Activated CD8-positive, alpha-beta T cell treated with anti-CD3 and anti-CD28 coated beads for 36 hours (primary cell): ENCODE data around the gene ASH1L. TPM values are rescaled to one million over a fixed set of nuclear protein-coding genes. Genes with fewer than 3 reads are reported as not detected.
A peak's percentile ranks its signal among the peaks of the same experiment; 100 is the strongest.
"Not testable (repeated sequence)": the region's sequence is repeated elsewhere in the genome, so short reads cannot be mapped to it uniquely, and the experiment has no call there.

Source experiments
- ATAC-seq: fragments of 200-7000 bp; cut with Tn5 transposase; one replicate; pipeline ENCODE4 v1.10.0; 2021; ENCODE audit warnings: mild to moderate bottlenecking, moderate library complexity
- CTCF ChIA-PET: fragments of 350-600 bp; sonication (Branson Sonifier 250); formaldehyde crosslinking; loops from one replicate; lab custom pipeline; 2021; ENCODE audit warnings: antibody characterized with exemption; lab: Charles Lee
- POLR2A ChIA-PET: fragments of 350-600 bp; sonication (Branson Sonifier 250); formaldehyde crosslinking; loops from one replicate; lab custom pipeline; 2021; ENCODE audit warnings: antibody characterized with exemption; lab: Charles Lee
- DNase-seq: peaks from one replicate; pipeline ENCODE4 v3.0.0-alpha.2; 2020
- H3K27ac Mint-ChIP-seq: one replicate; pipeline ENCODE4 v1.8.0; 2021; ENCODE audit warnings: mild to moderate bottlenecking, mixed read lengths
- H3K27me3 Mint-ChIP-seq: one replicate; pipeline ENCODE4 v1.8.0; 2021; ENCODE audit warnings: mixed read lengths
- H3K36me3 Mint-ChIP-seq: one replicate; pipeline ENCODE4 v1.8.0; 2021; ENCODE audit warnings: low read depth, mixed read lengths
- H3K4me1 Mint-ChIP-seq: one replicate; pipeline ENCODE4 v1.8.0; 2021; ENCODE audit warnings: low read depth, mixed read lengths
- H3K4me3 Mint-ChIP-seq: one replicate; pipeline ENCODE4 v1.8.0; 2021; ENCODE audit warnings: mild to moderate bottlenecking, moderate library complexity, mixed read lengths
- H3K9me3 Mint-ChIP-seq: one replicate; pipeline ENCODE4 v1.8.0; 2021; ENCODE audit warnings: mixed read lengths
- CTCF ChIP-seq: fragments of 200-600 bp; IDR thresholded peaks from one replicate; pipeline ENCODE4 v1.8.0; 2022; ENCODE audit warnings: antibody characterized with exemption, mild to moderate bottlenecking
- intact Hi-C: fragments of 100-400 bp; cut with micrococcal nuclease; formaldehyde crosslinking; loops from one replicate; pipeline ENCODE4 v1.10.0; 2022
- total RNA-seq, 2 experiments: library from RNA; stranded (reverse); gene quantifications; one replicate each; pipeline ENCODE4 v1.2.3, GENCODE V29; 2021

The ASH1L gene
- total RNA-seq, 2 experiments from 2014 or later, result 30.3 to 31.6 TPM

- POLR2A ChIA-PET, result no interaction called here
- H3K27ac Mint-ChIP-seq, result peak overlapping the region; percentile 32
Observed at GRCh38 chr1:155499263-155499662, 63.3 kb downstream of the ASH1L start.

DNA sequence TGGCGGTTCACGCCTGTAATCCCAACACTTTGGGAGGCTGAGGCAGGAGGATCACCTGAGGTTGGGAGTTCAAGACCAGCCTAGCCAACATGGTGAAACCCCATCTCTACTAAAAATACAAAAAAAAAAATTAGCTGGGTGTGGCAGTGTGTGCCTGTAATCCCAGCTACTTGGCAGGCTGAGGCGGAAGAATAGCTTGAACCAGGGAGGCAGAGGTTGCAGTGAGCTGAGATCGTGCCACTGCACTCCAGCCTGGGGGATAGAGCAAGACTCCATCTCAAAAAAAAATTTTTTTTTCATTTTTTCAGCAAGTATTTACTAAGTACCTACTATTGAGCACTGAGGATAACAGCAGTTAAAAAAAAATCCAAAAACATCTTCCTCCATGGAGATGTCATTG is 69.0 kb downstream of the ASH1L start:
- H3K9me3 Mint-ChIP-seq, H3K4me3 Mint-ChIP-seq, intact Hi-C loops, H3K27ac Mint-ChIP-seq, DNase-seq, ATAC-seq, H3K27me3 Mint-ChIP-seq, H3K36me3 Mint-ChIP-seq: not testable (repeated sequence)
- POLR2A ChIA-PET, result interaction anchor here (0.7 kb wide), 1 partner anchor 16 kb away, joined by 4 read pairs; no protein-coding TSS in a partner anchor
- H3K4me1 Mint-ChIP-seq, result peaks cover 15% of the 10 kb centered on the region
- CTCF ChIA-PET, result interaction anchor here (1.3 to 1.5 kb wide), 2 partner anchors 9 to 33 kb away, joined by 3 to 4 read pairs; no protein-coding TSS in a partner anchor

More at GRCh38 chr1:155499263-155499662, 63.3 kb downstream of the ASH1L start:
- intact Hi-C loops, result no loop called here
- Mint-ChIP-seq H3K4me1 (peaks cover 34% of the 10 kb centered on the region), H3K36me3 (peaks cover 3% of the 10 kb centered on the region), H3K9me3 (no peaks in the 10 kb centered on the region), H3K27me3 (no peaks in the 10 kb centered on the region), H3K4me3 (no peak overlapping the region)
- TF ChIP-seq CTCF, result no peak
- no peak for DNase-seq
- CTCF ChIA-PET, result no interaction called here
- ATAC-seq, result no peak

DNA sequence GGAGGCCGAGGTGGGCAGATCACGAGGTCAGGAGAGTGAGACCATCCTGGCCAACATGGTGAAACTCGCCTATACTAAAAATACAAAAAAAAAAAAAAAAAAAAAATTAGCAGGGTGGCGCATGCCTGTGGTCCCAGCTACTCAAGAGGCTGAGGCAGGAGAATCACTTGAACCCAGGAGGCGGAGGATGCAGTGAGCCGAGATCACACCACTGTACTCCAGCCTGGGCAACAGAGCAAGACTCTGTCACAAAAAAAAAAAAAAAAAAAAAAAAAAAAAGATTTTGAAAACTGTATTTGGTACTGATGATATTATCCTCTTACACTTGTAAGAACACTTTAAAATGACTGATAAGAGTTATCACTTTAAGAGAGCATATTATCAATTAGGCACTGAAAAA is 74.2 kb downstream of the ASH1L start:
- H3K27ac Mint-ChIP-seq, H3K4me3 Mint-ChIP-seq, DNase-seq, H3K9me3 Mint-ChIP-seq, POLR2A ChIA-PET, H3K27me3 Mint-ChIP-seq, intact Hi-C loops, H3K36me3 Mint-ChIP-seq, CTCF ChIA-PET, H3K4me1 Mint-ChIP-seq, ATAC-seq: not testable (repeated sequence)

- intact Hi-C loops, result no loop called here
- no peak overlapping the region for H3K4me3 Mint-ChIP-seq
- no peak for TF ChIP-seq CTCF
- CTCF ChIA-PET, result no interaction called here
- H3K4me1 Mint-ChIP-seq, result peaks cover 7% of the 10 kb centered on the region
- no peaks in the 10 kb centered on the region for H3K9me3 Mint-ChIP-seq
- no peaks in the 10 kb centered on the region for H3K27me3 Mint-ChIP-seq
- POLR2A ChIA-PET, result interaction anchor here (1.0 kb wide), 1 partner anchor 15 kb away, joined by 3 read pairs; no protein-coding TSS in a partner anchor
- no peak overlapping the region for H3K27ac Mint-ChIP-seq
- peaks cover 4% of the 10 kb centered on the region for H3K36me3 Mint-ChIP-seq
- DNase-seq (no peak), ATAC-seq (no peak)
Observed at GRCh38 chr1:155487541-155487940, 75.1 kb downstream of the ASH1L start.

DNA sequence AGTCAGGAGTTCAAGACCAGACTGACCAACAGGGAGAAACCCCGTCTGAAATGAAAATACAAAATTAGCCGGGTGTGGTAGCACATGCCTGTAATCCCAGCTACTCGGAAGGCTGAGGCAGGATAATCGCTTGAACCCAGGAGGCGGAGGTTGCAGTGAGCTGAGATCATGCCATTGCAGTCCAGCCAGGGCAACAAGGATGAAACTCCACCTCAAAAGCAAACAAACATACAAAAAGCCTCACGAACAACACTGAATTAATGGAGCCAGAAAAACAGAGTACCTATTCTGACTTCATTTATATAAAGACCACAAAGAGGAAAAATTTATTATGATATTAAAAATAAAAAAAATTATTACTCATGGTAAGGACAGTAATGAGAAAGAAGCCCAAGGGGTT is 75.7 kb downstream of the ASH1L start:
- H3K9me3 Mint-ChIP-seq, H3K27me3 Mint-ChIP-seq, H3K36me3 Mint-ChIP-seq, DNase-seq, H3K4me1 Mint-ChIP-seq, H3K27ac Mint-ChIP-seq, intact Hi-C loops, H3K4me3 Mint-ChIP-seq, CTCF ChIA-PET, ATAC-seq: not testable (repeated sequence)
- POLR2A ChIA-PET, result interaction anchor here (1.0 kb wide), 1 partner anchor 15 kb away, joined by 3 read pairs; no protein-coding TSS in a partner anchor

GRCh38 chr1:155485945-155486344 is 76.7 kb downstream of the ASH1L start:
- DNase-seq (no peak), ATAC-seq (no peak)
- intact Hi-C loops, result no loop called here
- ChIA-PET CTCF (no interaction called here), POLR2A (no interaction called here)
- no peak overlapping the region for H3K4me3 Mint-ChIP-seq
- H3K9me3 Mint-ChIP-seq, result no peaks in the 10 kb centered on the region
- no peak for TF ChIP-seq CTCF
- peaks cover 12% of the 10 kb centered on the region for H3K36me3 Mint-ChIP-seq
- no peaks in the 10 kb centered on the region for H3K27me3 Mint-ChIP-seq
- peak overlapping the region; percentile 55 for H3K27ac Mint-ChIP-seq
- H3K4me1 Mint-ChIP-seq, result peaks cover 7% of the 10 kb centered on the region
